HEK293 (cell line): ENCODE measurements around the gene SIRT1.

Source experiments
- CTCF ChIA-PET: fragments of 350-600 bp; formaldehyde crosslinking; extraction: SDS; loops from one replicate; lab custom pipeline; 2021; ENCODE audit warnings: antibody characterized with exemption; lab: Yijun Ruan, JAX
- POLR2A ChIA-PET: fragments of 300-600 bp; formaldehyde crosslinking; extraction: SDS; loops from one replicate; lab custom pipeline; 2020; ENCODE audit warnings: antibody characterized with exemption, inconsistent platforms; lab: Yijun Ruan, JAX
- H3K27ac ChIP-seq: fragments of 200-500 bp; sonication (Bioruptor generic); 2 replicates; pipeline ENCODE4 v1.5.1; 2014; ENCODE audit warnings: low read depth, low read length, control low read depth, inconsistent platforms; ENCODE audit errors: extremely low read depth
- H3K36me3 ChIP-seq, 2 experiments: fragments of 200-500 bp in 1 of 2; sonication (Bioruptor generic) in 1 of 2; 1 replicate in 1 of 2; 2 replicates in 1 of 2; pipeline ENCODE4 v1.5.1; 2014 to 2017; ENCODE audit warnings: inconsistent platforms in 2 of 2, low read length in 2 of 2; ENCODE audit not compliant: control insufficient read depth in 2 of 2, insufficient read depth in 1 of 2
- H3K4me1 ChIP-seq: fragments of 200-500 bp; sonication (Bioruptor generic); 2 replicates; pipeline ENCODE4 v1.5.1; 2014; ENCODE audit warnings: mild to moderate bottlenecking, low read length, inconsistent platforms; ENCODE audit not compliant: control insufficient read depth, insufficient read depth
- H3K4me3 ChIP-seq: 2 replicates; pipeline ENCODE4 v1.5.1; 2011; ENCODE audit warnings: low read depth, mild to moderate bottlenecking, control low read depth, low read length, moderate library complexity
- H3K9me3 ChIP-seq: fragments of 200-500 bp; sonication (Bioruptor generic); 2 replicates; pipeline ENCODE4 v1.5.1; 2014; ENCODE audit warnings: low read depth, low read length, inconsistent platforms; ENCODE audit not compliant: control insufficient read depth, insufficient read depth
- KLF1 ChIP-seq: fragments of 450-650 bp; formaldehyde crosslinking; IDR thresholded peaks from 2 replicates; pipeline ENCODE4 v1.5.1; 2016; ENCODE audit warnings: missing biosample characterization, missing genetic modification characterization
- MYNN ChIP-seq: fragments of 450-650 bp; formaldehyde crosslinking; IDR thresholded peaks from 2 replicates; pipeline ENCODE4 v1.5.1; 2016; ENCODE audit warnings: missing biosample characterization, missing genetic modification characterization, borderline replicate concordance
- PRDM1 ChIP-seq: fragments of 450-650 bp; formaldehyde crosslinking; IDR thresholded peaks from 2 replicates; pipeline ENCODE4; 2016; ENCODE audit warnings: missing biosample characterization, missing genetic modification characterization
- SP3 ChIP-seq: fragments of 450-650 bp; formaldehyde crosslinking; IDR thresholded peaks from 2 replicates; pipeline ENCODE4 v1.5.1; 2016; ENCODE audit warnings: missing biosample characterization, missing genetic modification characterization
- YY1 ChIP-seq: fragments of 450-650 bp; formaldehyde crosslinking; IDR thresholded peaks from 2 replicates; pipeline ENCODE4 v1.5.1; 2018; ENCODE audit warnings: missing biosample characterization, missing genetic modification characterization
- ZFP37 ChIP-seq: fragments of 450-650 bp; formaldehyde crosslinking; IDR thresholded peaks from 2 replicates; pipeline ENCODE4 v1.5.1; 2016; ENCODE audit warnings: missing biosample characterization, missing genetic modification characterization
- ZIC2 ChIP-seq: fragments of 450-650 bp; formaldehyde crosslinking; IDR thresholded peaks from 2 replicates; pipeline ENCODE4 v1.5.1; 2016; ENCODE audit warnings: missing biosample characterization, missing genetic modification characterization
- ZNF10 ChIP-seq: fragments of 450-650 bp; formaldehyde crosslinking; IDR thresholded peaks from 2 replicates; pipeline ENCODE4 v1.5.1; 2017; ENCODE audit warnings: missing biosample characterization, missing genetic modification characterization
- ZNF133 ChIP-seq: fragments of 450-650 bp; formaldehyde crosslinking; IDR thresholded peaks from 2 replicates; pipeline ENCODE4 v1.5.1; 2016; ENCODE audit warnings: missing biosample characterization, missing genetic modification characterization
- ZNF155 ChIP-seq: fragments of 450-650 bp; formaldehyde crosslinking; IDR thresholded peaks from 2 replicates; pipeline ENCODE4 v1.5.1; 2016; ENCODE audit warnings: missing biosample characterization, missing genetic modification characterization
- ZNF266 ChIP-seq: fragments of 450-650 bp; formaldehyde crosslinking; IDR thresholded peaks from 2 replicates; pipeline ENCODE4 v1.5.1; 2016; ENCODE audit warnings: missing biosample characterization, missing genetic modification characterization, low read depth
- ZNF292 ChIP-seq: fragments of 450-650 bp; formaldehyde crosslinking; IDR thresholded peaks from 2 replicates; pipeline ENCODE4 v1.5.1; 2016; ENCODE audit warnings: low read depth, missing biosample characterization, missing genetic modification characterization, borderline replicate concordance
- ZNF311 ChIP-seq: fragments of 450-650 bp; formaldehyde crosslinking; IDR thresholded peaks from 2 replicates; pipeline ENCODE4 v1.5.1; 2017; ENCODE audit warnings: missing biosample characterization, missing genetic modification characterization, borderline replicate concordance
- ZNF354C ChIP-seq: fragments of 450-650 bp; formaldehyde crosslinking; IDR thresholded peaks from 2 replicates; pipeline ENCODE4 v1.5.1; 2016; ENCODE audit warnings: missing biosample characterization, missing genetic modification characterization, low read depth, borderline replicate concordance
- ZNF514 ChIP-seq: fragments of 450-650 bp; formaldehyde crosslinking; IDR thresholded peaks from 2 replicates; pipeline ENCODE4 v1.5.1; 2016; ENCODE audit warnings: missing biosample characterization, missing genetic modification characterization
- ZNF658 ChIP-seq: fragments of 450-650 bp; formaldehyde crosslinking; IDR thresholded peaks from 2 replicates; pipeline ENCODE4; 2016; ENCODE audit warnings: missing biosample characterization, missing genetic modification characterization
- ZNF701 ChIP-seq: fragments of 450-650 bp; formaldehyde crosslinking; IDR thresholded peaks from 2 replicates; pipeline ENCODE4 v1.5.1; 2016; ENCODE audit warnings: missing biosample characterization, missing genetic modification characterization
- ZNF747 ChIP-seq: fragments of 450-650 bp; formaldehyde crosslinking; IDR thresholded peaks from 2 replicates; pipeline ENCODE4 v1.5.1; 2016; ENCODE audit warnings: missing biosample characterization, missing genetic modification characterization
- ZNF777 ChIP-seq: fragments of 450-650 bp; formaldehyde crosslinking; IDR thresholded peaks from 2 replicates; pipeline ENCODE4 v1.5.1; 2017; ENCODE audit warnings: missing biosample characterization, missing genetic modification characterization, borderline replicate concordance
- ZSCAN16 ChIP-seq: fragments of 450-650 bp; formaldehyde crosslinking; IDR thresholded peaks from 2 replicates; pipeline ENCODE4 v1.5.1; 2016; ENCODE audit warnings: missing biosample characterization, missing genetic modification characterization
- TF ChIP-seq, protein P1 (sequence below): fragments of 450-650 bp; formaldehyde crosslinking; IDR thresholded peaks from 2 replicates; pipeline ENCODE4 v1.5.1; 2016; ENCODE audit warnings: missing biosample characterization, missing genetic modification characterization
- TF ChIP-seq, protein P2 (sequence below): fragments of 450-650 bp; formaldehyde crosslinking; IDR thresholded peaks from 2 replicates; pipeline ENCODE4 v1.5.1; 2016; ENCODE audit warnings: missing biosample characterization, missing genetic modification characterization
- TF ChIP-seq, protein P3 (sequence below): fragments of 450-650 bp; formaldehyde crosslinking; IDR thresholded peaks from 2 replicates; pipeline ENCODE4 v1.5.1; 2016; ENCODE audit warnings: missing biosample characterization, missing genetic modification characterization, low read depth
- TF ChIP-seq, protein P4 (sequence below): fragments of 450-650 bp; formaldehyde crosslinking; IDR thresholded peaks from 2 replicates; pipeline ENCODE4 v1.5.1; 2016; ENCODE audit warnings: missing biosample characterization, missing genetic modification characterization
- TF ChIP-seq, protein P5 (sequence below): fragments of 450-650 bp; formaldehyde crosslinking; IDR thresholded peaks from 2 replicates; pipeline ENCODE4 v1.5.1; 2016; ENCODE audit warnings: missing biosample characterization, missing genetic modification characterization

The SIRT1 gene

DNA sequence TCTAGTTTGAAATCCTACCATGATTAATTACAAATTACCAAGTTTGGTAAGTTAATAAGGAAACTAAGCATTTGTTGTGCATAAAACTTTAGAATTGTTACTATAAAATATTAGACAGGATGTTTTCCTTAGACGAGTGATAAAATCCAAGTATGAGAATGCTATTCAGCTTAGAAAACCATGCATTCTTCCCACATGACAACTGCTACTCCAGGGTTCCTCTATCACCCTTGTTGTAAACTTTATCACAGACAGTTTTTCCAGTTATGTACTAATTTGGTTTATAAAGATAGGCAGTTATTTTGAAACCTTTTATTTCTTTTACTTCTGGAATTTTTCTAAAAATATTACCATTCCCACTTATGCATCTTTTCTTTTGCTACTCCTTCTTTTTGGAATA, 52.0 kb downstream of the SIRT1 start:
- POLR2A ChIA-PET: no interaction called here
- CTCF ChIA-PET: interaction anchor here (0.6 kb wide), 1 partner anchor 133 kb away, joined by 4 read pairs; no protein-coding TSS in a partner anchor
- Histone ChIP-seq H3K4me3 (no peak overlapping the region), H3K27ac (no peak overlapping the region), H3K9me3 (no peaks in the 10 kb centered on the region), H3K4me1 (no peaks in the 10 kb centered on the region), H3K36me3 (peaks cover 12 to 20% of the 10 kb centered on the region in 2 experiments)
- TF ChIP-seq ZIC2 (tag by site-specific recombination) (no peak), ZNF747 (tag by site-specific recombination) (no peak), MYNN (tag by site-specific recombination) (no peak), ZNF777 (tag by site-specific recombination) (no peak), ZNF354C (tag by site-specific recombination) (no peak), SP3 (tag by site-specific recombination) (no peak), ZNF10 (tag by site-specific recombination) (no peak), ZNF701 (tag by site-specific recombination) (no peak), ZNF266 (no peak), ZNF155 (no peak), ZNF311 (no peak), ZSCAN16 (tag by site-specific recombination) (no peak), ZNF514 (tag by site-specific recombination) (no peak), ZNF292 (tag by site-specific recombination) (no peak)
- TF ChIP-seq, protein P1, sequence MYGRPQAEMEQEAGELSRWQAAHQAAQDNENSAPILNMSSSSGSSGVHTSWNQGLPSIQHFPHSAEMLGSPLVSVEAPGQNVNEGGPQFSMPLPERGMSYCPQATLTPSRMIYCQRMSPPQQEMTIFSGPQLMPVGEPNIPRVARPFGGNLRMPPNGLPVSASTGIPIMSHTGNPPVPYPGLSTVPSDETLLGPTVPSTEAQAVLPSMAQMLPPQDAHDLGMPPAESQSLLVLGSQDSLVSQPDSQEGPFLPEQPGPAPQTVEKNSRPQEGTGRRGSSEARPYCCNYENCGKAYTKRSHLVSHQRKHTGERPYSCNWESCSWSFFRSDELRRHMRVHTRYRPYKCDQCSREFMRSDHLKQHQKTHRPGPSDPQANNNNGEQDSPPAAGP (tag by site-specific recombination): no peak
- TF ChIP-seq, protein P2, sequence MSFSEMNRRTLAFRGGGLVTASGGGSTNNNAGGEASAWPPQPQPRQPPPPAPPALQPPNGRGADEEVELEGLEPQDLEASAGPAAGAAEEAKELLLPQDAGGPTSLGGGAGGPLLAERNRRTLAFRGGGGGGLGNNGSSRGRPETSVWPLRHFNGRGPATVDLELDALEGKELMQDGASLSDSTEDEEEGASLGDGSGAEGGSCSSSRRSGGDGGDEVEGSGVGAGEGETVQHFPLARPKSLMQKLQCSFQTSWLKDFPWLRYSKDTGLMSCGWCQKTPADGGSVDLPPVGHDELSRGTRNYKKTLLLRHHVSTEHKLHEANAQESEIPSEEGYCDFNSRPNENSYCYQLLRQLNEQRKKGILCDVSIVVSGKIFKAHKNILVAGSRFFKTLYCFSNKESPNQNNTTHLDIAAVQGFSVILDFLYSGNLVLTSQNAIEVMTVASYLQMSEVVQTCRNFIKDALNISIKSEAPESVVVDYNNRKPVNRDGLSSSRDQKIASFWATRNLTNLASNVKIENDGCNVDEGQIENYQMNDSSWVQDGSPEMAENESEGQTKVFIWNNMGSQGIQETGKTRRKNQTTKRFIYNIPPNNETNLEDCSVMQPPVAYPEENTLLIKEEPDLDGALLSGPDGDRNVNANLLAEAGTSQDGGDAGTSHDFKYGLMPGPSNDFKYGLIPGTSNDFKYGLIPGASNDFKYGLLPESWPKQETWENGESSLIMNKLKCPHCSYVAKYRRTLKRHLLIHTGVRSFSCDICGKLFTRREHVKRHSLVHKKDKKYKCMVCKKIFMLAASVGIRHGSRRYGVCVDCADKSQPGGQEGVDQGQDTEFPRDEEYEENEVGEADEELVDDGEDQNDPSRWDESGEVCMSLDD: no peak
- TF ChIP-seq, protein P3, sequence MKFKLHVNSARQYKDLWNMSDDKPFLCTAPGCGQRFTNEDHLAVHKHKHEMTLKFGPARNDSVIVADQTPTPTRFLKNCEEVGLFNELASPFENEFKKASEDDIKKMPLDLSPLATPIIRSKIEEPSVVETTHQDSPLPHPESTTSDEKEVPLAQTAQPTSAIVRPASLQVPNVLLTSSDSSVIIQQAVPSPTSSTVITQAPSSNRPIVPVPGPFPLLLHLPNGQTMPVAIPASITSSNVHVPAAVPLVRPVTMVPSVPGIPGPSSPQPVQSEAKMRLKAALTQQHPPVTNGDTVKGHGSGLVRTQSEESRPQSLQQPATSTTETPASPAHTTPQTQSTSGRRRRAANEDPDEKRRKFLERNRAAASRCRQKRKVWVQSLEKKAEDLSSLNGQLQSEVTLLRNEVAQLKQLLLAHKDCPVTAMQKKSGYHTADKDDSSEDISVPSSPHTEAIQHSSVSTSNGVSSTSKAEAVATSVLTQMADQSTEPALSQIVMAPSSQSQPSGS (tag by site-specific recombination): no peak

DNA sequence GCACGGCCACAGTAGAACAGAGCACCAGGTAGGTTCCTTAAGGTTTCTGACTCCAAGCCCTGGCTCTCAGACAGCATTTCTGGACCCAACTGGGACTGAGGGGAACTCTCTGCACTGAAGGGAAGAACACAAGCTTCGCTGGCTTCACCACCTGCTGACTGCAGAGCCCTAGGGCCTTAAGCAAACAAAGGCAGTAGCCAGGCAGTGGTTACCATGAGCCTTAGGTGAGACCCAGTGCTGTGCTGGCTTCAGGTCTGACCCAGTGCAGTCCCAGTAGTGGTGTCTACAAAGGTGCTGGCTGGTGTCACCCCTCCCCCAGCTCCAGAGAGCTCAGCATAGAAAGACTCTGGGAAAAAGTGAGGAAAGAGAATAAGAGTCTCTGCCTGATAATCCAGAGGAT, 59.5 kb downstream of the SIRT1 start:
- ChIA-PET POLR2A (no interaction called here), CTCF (interaction anchor here (1.0 kb wide), 1 partner anchor 213 kb away, joined by 3 read pairs; no protein-coding TSS in a partner anchor)
- no peaks in the 10 kb centered on the region for H3K4me1 ChIP-seq
- peaks cover 0 to 27% of the 10 kb centered on the region in 2 experiments for H3K36me3 ChIP-seq
- no peaks in the 10 kb centered on the region for H3K9me3 ChIP-seq
- H3K27ac ChIP-seq: no peak overlapping the region
- no peak overlapping the region for H3K4me3 ChIP-seq
- TF ChIP-seq ZFP37 (tag by site-specific recombination): no peak
- TF ChIP-seq YY1: no peak
- no peak for TF ChIP-seq ZNF658 (tag by site-specific recombination)
- TF ChIP-seq, protein P4, sequence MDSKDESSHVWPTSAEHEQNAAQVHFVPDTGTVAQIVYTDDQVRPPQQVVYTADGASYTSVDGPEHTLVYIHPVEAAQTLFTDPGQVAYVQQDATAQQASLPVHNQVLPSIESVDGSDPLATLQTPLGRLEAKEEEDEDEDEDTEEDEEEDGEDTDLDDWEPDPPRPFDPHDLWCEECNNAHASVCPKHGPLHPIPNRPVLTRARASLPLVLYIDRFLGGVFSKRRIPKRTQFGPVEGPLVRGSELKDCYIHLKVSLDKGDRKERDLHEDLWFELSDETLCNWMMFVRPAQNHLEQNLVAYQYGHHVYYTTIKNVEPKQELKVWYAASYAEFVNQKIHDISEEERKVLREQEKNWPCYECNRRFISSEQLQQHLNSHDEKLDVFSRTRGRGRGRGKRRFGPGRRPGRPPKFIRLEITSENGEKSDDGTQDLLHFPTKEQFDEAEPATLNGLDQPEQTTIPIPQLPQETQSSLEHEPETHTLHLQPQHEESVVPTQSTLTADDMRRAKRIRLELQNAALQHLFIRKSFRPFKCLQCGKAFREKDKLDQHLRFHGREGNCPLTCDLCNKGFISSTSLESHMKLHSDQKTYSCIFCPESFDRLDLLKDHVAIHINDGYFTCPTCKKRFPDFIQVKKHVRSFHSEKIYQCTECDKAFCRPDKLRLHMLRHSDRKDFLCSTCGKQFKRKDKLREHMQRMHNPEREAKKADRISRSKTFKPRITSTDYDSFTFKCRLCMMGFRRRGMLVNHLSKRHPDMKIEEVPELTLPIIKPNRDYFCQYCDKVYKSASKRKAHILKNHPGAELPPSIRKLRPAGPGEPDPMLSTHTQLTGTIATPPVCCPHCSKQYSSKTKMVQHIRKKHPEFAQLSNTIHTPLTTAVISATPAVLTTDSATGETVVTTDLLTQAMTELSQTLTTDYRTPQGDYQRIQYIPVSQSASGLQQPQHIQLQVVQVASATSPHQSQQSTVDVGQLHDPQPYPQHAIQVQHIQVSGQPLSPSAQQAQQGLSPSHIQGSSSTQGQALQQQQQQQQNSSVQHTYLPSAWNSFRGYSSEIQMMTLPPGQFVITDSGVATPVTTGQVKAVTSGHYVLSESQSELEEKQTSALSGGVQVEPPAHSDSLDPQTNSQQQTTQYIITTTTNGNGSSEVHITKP (tag by site-specific recombination): no peak
- TF ChIP-seq, protein P1 (tag by site-specific recombination): no peak
- TF ChIP-seq ZNF133 (tag by site-specific recombination): no peak
- TF ChIP-seq KLF1: no peak
- TF ChIP-seq, protein P5, sequence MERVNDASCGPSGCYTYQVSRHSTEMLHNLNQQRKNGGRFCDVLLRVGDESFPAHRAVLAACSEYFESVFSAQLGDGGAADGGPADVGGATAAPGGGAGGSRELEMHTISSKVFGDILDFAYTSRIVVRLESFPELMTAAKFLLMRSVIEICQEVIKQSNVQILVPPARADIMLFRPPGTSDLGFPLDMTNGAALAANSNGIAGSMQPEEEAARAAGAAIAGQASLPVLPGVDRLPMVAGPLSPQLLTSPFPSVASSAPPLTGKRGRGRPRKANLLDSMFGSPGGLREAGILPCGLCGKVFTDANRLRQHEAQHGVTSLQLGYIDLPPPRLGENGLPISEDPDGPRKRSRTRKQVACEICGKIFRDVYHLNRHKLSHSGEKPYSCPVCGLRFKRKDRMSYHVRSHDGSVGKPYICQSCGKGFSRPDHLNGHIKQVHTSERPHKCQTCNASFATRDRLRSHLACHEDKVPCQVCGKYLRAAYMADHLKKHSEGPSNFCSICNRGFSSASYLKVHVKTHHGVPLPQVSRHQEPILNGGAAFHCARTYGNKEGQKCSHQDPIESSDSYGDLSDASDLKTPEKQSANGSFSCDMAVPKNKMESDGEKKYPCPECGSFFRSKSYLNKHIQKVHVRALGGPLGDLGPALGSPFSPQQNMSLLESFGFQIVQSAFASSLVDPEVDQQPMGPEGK (tag by site-specific recombination): no peak
- TF ChIP-seq PRDM1: no peak
